ENCODE measurements around the gene OSBPL10.

OSBPL10 gene

DNA sequence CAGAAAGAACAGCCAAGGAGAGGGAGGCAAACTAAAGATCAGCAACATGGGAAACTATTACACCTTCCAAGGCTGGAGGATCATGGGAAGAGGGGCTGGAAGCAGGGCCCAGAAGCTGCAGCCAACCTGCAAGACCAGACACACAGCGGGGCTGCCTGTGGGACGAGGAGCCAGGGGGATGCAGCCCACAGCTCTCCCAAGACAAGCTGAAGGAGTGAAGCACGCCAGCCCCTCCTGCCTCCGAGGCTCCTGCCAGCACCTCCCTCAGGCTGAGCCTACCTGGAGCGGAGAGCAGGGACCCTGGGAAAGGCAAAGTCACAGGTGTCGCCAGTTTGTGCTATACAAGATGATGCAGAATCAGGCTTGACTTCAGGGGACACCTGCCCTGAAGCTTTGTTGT, 133.3 kb downstream of the OSBPL10 start:
- DNase-seq, result no peak

- DNase-seq, result no peak
These were observed 139.5 kb downstream of the OSBPL10 start for GRCh38 chr3:31841515-31841914.

DNA sequence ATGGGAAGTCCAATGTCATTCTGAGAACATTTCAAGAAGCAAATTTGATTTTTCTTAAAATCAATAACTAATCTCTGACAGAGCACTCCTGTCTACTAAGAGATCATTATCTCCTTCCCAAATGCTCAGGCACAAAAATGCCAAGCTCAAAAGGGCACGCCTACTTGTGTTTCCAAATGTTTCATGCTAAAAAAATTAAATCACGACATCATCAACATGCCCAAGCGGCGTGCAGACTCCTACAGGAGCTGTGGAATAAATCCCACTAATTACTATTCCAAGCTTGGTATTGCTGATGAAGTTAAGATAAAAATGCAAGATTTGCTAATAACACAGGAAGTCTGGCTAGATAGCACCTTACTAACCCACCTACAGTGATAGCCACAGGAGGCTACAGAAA, 140.8 kb downstream of the OSBPL10 start:
- no peak for DNase-seq

DNA sequence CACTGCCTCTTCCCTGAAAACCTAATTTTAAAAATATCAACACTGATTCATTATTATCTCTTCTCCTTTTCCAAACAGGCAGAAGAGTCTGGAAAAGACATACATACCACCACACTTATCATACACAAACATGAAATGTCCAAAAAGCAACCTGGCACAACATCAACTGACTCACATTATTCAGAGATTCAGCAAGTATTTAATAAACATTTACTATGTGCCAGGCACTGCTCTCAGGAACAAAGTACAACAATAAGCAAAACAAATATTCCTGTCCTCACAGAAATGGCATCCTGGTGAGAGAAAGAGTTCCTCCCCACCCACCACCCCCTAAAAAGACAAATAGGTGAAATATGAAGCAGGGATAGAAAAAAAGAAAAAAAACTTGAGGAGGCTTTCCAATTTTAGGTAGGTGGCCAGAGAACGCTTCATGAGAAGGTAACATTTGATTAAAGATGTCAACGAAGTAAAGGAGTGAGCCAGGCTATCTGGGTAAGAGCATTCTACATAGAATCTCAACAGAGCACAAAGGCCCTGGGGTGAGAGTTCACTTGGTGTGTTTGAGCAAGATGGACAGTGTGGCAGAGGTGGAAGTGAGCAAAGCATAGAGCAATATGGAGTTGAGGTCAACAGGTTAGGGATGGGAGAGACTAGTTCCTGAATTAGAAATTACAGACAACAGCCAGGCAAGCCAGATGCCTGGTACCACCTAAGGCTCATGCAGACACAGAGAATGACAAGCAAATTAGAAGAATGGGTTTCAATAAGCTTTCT, 141.7 kb downstream of the OSBPL10 start:
- DNase-seq, result no peak

GRCh38 chr3:31836131-31837075, 144.7 kb downstream of the OSBPL10 start:
- DNase-seq, result no peak

- no peak for DNase-seq
These were observed 147.5 kb downstream of the OSBPL10 start for GRCh38 chr3:31833391-31834190.

DNA sequence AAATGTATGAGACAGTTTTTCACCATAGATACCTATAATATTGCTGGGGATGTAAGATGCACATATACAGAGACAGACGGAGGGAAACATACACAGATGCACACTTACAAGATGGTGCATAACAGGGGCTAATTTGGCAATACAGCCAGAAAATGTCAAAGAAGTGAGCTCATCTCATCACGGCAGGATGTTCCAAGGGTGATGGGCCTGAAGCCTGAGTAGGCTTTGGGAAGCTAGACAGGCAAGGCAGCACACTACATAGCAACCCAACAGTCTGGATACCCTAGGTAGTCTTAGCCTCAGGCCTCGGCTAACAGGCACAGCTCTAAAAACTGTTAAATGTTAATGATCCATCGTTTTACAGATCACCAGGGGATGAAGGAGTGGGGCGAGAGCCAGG, 148.5 kb downstream of the OSBPL10 start:
- no peak for DNase-seq

DNA sequence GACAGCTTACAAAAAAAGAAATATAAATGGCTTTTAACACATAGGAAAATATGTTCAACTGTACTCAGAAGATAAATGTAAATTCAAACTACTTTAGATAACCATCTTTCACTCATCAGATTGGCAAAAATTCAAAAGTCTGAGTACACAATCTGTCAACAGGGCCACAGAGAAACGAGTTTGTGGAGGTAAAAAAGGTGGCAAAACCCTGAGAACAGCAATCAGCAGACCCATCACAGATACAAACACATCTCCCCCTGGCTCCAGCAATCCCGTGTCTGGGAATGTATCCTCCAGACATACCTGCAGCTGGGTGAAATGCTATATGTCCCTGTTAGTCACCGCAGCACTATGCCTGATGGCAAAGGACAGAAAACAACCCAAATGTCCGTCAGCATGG, 149.5 kb downstream of the OSBPL10 start:
- DNase-seq, result no peak

- DNase-seq, result no peak
These were observed 151.1 kb downstream of the OSBPL10 start for GRCh38 chr3:31829826-31830426.

DNA sequence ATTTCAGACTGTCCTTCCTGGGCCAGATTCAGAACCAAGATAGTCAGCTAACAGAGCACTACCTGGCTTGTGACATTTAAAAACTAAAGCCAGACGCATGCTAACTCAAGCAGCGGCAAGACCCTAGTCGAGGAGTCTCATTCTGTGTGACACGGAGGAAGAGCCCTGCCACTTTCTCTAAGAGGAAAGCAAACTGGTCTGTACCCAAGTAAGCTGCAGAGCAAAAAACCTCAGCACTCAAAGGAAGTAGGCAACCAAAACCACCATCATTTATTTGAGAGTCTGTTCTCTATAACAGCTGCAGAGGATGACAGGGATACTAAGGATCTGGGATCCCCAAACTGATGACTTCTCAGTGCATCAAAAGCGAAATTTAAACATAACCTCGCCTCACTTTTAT, 152.1 kb downstream of the OSBPL10 start:
- no peak for DNase-seq

DNA sequence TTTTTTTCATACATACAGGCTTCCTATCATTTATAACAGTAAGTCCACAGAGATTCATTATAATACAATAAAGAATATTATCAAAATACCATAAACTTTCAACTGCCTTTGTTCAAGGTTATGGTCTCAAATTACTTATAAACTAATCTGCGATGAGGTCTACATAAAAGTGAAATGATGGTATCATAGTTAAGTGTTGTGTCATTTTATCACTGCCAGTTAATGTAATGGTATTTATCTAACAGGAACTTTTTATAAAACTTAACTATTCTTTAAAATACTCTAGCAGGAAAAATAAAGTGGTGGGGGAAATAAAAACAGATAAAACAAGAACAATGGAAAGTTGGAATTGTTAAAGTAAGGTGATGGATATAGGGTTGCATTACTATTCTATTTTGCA, 153.1 kb downstream of the OSBPL10 start:
- DNase-seq, result no peak

- no peak for DNase-seq
These were observed 157.9 kb downstream of the OSBPL10 start for GRCh38 chr3:31823184-31823583.

- DNase-seq, result no peak
These were observed 159.9 kb downstream of the OSBPL10 start for GRCh38 chr3:31821118-31821517.

GRCh38 chr3:31819441-31819840, 161.6 kb downstream of the OSBPL10 start:
- DNase-seq, result no peak

- DNase-seq, result no peak
These were observed 163.6 kb downstream of the OSBPL10 start for GRCh38 chr3:31817411-31817966.

GRCh38 chr3:31815631-31816440, 165.2 kb downstream of the OSBPL10 start:
- no peak for DNase-seq

GRCh38 chr3:31815006-31815405, 166.1 kb downstream of the OSBPL10 start:
- DNase-seq, result no peak

DNA sequence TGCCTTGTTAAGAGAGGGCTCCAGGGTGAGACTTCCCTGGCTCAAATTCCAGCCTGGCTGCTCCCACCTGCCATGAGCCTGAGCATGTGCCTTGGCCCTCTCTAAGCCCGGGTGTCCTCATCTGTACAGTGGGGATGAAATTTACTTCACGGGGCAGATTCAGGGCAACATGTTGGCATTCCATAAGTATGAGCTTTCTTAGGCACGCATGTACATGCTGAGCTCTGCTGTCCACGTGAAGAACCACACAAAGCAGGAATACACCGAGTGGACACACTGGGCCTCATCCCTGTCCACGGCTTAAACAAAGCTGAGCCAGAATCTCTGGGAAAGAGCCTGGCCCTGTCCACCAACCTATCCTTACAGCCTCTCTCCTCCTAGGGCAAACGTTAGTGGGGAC, 167.4 kb downstream of the OSBPL10 start:
- DNase-seq, result no peak

DNA sequence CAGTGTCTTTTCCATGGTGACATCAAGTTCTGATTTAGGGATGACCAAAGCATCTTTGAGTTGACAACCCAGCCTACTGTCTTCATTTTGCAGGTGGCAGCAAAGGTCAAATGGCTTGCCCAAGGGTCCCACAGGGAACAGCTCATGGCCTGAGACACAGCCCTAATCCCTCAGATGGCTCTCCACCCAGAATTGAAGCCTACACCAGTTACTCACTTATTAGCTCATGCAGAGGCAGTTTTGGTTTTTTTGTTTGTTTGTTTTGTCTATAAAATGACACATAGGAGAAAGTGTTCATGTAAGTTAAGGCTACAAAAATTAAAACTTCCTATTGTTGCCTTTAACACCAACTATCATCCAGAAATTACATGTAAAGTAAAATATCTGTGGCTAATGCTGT, 167.9 kb downstream of the OSBPL10 start:
- DNase-seq, result no peak

GRCh38 chr3:31810991-31811433, 170.1 kb downstream of the OSBPL10 start:
- DNase-seq, result no peak

- DNase-seq, result no peak
These were observed 172.8 kb downstream of the OSBPL10 start for GRCh38 chr3:31808143-31808720.

All from kidney glomerular epithelial cell (primary cell).